HG03066 (cell line): ENCODE data around the gene FAM78A.
"Not testable (repeated sequence)": the region's sequence is repeated elsewhere in the genome, so short reads cannot be mapped to it uniquely, and the experiment has no call there.

Experiments used
- ATAC-seq: cut with Tn5 transposase; IDR thresholded peaks from one replicate; pipeline ENCODE4 v1.9.1; 2021; ENCODE audit warnings: low read depth; ENCODE audit not compliant: unreplicated experiment

Gene FAM78A

GRCh38 chr9:131270171-131271015, 5.9 kb downstream of the FAM78A start:
- no peak for ATAC-seq

DNA sequence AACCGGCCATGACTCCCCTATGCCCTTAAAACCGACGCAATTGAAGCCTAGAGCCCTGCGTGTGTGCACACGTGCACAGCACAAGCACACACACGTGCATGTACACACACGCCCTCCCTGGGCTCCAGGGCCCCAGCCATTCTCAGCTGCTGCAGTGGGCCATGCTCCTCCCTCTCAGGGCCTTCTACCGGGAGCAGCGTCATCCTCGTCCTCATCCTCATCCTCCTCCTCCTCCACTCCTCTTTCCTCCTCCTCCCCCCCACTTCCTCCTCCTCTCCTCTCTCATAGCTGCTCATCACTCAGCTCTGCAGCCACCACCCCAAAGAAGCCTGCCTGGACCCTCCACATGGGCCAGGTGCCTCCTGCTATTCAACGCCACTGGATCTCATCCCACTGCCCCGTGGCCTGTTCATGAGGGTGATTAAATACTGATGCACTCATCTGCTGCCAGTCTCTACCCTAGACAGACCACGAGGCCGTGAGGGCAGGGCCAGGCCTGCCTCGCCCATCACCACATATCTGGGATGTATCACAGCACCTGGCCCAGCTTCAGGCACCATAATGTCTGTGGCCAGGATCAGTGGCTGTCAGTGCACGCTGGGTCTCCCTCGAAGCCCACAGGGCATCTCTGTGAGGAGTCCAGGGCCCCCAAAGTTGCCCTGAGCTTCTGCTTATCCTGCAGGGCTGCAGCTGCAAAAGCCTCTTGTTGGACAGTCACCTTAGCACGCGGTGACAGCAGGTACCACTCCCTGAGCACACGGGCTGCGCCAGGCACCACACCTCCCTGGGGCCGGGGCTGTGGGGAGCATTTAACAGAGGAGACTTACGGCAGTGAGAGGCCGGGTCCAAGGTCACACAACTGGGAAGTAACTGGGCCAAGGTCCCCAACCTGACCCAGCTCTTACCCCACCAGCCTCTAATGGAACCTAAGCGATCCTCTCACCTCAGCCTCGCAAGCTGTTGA, 9.8 kb downstream of the FAM78A start:
- ATAC-seq = no peak

DNA sequence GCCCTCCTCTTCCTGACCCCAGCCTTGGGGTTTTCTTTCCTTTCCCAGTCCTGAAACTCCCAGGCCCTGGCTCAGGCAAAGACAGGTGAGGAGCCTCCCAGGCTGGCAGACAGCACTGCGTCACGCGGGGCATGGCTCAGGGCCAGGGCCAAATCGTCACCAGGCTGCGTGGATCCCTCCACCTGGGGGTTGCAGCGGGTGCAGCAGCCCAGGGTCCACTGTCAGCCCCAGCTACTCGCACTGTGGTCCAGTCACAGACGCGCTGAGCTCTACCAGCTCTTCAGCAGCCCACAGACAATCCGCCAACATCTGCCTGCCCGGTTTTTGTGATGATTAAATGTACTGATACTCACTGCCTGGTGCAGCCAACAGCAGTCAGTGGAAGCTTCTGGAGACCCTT, 12.1 kb downstream of the FAM78A start:
- no peak for ATAC-seq

DNA sequence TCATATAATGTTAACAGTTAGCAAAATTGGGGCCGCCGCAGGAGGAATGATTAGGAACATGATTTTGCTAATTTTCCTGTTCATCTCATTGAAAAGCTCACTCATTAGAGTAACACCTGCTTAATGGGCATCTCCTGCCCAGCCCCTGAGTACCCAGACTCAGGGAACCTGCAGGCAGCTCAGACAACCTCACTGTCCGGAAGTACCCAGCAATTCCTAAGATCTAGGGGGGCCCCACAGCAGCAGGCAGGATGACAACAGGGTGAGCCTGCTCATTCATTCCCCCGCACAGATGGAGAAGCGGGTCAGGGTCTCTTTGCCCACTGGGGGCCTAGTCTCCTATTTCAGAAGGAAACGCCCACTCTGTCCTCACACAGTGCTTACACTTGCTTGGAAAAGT, 12.6 kb downstream of the FAM78A start:
- no peak for ATAC-seq

- ATAC-seq = not testable (repeated sequence)
These were observed 13.3 kb downstream of the FAM78A start for GRCh38 chr9:131263033-131263343.

GRCh38 chr9:131262327-131263032, 13.8 kb downstream of the FAM78A start:
- ATAC-seq = no peak

DNA sequence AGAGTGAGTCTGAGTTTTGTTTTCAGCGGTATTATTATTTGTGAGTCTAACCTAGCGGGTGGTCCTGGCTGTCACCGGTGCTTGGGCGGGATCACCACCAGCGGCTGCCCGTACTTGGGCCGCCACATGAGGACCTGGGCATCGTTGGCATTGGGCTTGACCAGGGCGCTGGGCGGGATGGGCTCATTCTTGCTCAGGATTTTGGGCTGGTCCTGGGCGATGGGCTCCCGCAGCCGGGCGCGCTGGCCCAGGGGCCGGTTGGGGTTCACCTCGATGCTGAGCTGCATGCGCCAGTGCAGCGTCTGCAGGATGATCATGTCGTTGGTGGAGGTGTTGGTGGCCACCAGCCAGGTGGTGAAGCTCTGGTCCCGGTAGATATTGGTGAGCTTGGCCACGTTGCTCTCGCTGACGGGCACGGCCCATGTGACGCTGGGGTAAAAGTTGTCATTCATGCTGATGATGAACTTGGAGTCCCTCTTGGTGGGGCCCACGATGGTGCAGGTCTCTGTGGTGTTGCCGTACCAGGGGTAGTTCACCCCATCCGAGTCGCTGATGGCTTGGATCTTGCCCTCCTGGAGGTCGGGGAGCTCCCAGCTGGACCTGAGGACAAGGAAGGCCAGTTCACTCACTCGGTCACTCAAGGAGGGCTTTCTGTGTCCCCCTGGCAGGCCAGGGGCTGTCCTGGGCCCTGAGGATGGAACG, 15.4 kb downstream of the FAM78A start:
- no peak for ATAC-seq

GRCh38 chr9:131259916-131260597, 16.3 kb downstream of the FAM78A start:
- ATAC-seq = no peak

- no peak for ATAC-seq
These were observed 16.8 kb downstream of the FAM78A start for GRCh38 chr9:131259432-131259898.

- no peak for ATAC-seq
These were observed 17.4 kb downstream of the FAM78A start for GRCh38 chr9:131258698-131259431.

DNA sequence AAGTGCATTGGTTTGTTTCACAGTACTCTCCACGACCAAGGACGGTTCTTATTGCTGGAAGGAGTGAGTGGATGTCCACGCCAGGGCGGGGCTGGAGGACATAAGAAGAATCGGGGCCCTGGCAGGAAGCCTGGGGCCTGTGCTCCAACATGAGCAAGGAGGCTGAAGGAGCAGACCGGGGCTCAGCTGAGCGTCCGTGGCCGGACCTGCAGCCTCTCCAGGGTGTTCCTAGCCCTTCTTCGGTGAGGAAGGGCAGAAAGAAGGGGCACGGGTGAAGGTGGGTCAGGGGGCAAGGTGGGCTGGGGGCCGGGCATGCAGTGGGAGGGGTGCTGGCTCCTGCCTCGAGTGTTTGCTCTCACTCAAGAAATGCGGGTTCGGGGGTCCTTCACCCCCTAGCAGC, 18.1 kb downstream of the FAM78A start:
- no peak for ATAC-seq

GRCh38 chr9:131257266-131258025, 18.9 kb downstream of the FAM78A start:
- ATAC-seq = no peak

- no peak for ATAC-seq
These were observed 20.6 kb downstream of the FAM78A start for GRCh38 chr9:131255676-131256197.

GRCh38 chr9:131254626-131255025, 21.7 kb downstream of the FAM78A start:
- no peak for ATAC-seq

- ATAC-seq = no peak
These were observed 22.3 kb downstream of the FAM78A start for GRCh38 chr9:131253891-131254491.

GRCh38 chr9:131252120-131252519, 24.2 kb downstream of the FAM78A start:
- no peak for ATAC-seq

GRCh38 chr9:131246618-131247017, 29.7 kb downstream of the FAM78A start:
- no peak for ATAC-seq

GRCh38 chr9:131244331-131244730, 32.0 kb downstream of the FAM78A start:
- ATAC-seq = not testable (repeated sequence)
